ENCODE measurements around the gene TAP1.

The TAP1 gene

DNA sequence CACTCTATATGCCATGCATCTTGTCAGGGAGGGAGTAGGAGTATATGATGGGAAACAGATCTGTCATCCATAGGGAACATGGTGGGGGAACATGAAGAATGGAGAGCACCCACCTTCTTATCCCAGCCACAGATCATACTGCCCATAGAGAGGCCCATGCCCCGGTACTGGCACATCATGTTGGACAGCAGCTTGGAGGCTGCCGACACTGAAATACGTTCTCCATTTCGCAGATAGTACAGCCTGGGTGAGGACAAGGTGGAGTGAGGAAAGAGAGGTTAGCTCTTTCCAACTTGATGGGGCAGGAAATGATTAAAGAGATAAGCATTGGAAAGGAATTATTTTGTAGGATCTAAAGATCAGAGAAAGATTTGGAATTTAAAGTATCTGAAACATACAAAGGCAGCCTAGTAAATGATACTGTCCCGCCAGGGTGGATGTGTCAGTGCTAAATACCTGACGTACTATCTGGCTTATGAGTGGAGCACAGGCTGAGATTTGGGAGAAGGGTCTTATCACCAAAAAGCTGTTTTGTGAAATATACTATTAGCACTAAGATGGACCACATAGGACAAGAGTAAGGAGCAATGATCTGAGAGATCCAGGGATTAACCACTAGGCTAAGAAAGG, 11.4 kb downstream of the TAP1 start:
- Histone ChIP-seq H3K4me2 (ENCODE audit: low read length) (no peak overlapping the region), H3K4me3 (ENCODE audit: low read length) (no peak overlapping the region)

DNA sequence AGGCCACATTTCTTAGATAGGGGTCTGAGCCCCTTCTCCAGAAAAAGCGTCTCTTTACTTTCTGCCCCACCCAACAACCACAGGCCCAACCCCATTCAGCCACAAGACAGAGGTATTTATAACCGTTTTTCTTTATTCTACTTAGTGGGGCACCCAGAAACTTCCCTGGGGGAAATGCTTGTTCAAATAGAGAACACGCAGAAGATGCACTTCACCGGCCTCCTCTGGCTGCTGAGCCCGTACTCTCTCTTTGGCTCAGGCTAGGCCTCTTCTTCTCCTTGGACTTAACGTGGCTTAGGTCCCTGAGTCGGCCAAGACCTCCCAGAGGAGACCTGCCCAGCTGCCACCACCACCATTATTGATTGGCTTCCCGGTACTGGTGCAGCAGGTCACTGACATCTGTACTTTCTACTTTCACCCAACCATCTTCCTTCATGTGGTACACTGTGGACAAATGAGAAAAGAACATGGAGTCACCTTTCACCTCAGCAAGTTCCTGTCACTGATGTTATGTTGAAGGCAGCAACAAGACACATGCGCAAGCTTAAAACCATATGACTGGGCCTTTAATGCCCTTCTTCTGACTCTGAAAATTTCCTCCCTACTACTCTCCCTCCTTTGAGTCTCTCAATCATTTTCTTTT, 12.8 kb downstream of the TAP1 start:
- Histone ChIP-seq H3K4me2 (ENCODE audit: low read length) (no peak overlapping the region), H3K4me3 (ENCODE audit: low read length) (no peak overlapping the region), H3K27me3 (ENCODE audit: control insufficient read depth, low read length) (no peaks in the 10 kb centered on the region), H3K36me3 (ENCODE audit: control insufficient read depth, low read length) (peaks cover 46% of the 10 kb centered on the region), H3K9me2 (replicated peaks; ENCODE audit: control insufficient read depth, low read length) (no peaks in the 10 kb centered on the region), H3K79me2 (ENCODE audit: control insufficient read depth, low read length) (peaks cover 31% of the 10 kb centered on the region), H4K20me1 (ENCODE audit: control insufficient read depth, insufficient read depth, low read depth, low read length) (no peaks in the 10 kb centered on the region), H3F3A (ENCODE audit: control insufficient read depth, insufficient read depth) (peaks cover 9% of the 10 kb centered on the region), H3K4me1 (ENCODE audit: control insufficient read depth, low read length) (peaks cover 51% of the 10 kb centered on the region), H3K9me3 (ENCODE audit: control insufficient read depth, insufficient read depth, low read length) (no peaks in the 10 kb centered on the region), H3K27ac (ENCODE audit: low read depth, low read length) (no peak overlapping the region)
- TF ChIP-seq, protein P1, sequence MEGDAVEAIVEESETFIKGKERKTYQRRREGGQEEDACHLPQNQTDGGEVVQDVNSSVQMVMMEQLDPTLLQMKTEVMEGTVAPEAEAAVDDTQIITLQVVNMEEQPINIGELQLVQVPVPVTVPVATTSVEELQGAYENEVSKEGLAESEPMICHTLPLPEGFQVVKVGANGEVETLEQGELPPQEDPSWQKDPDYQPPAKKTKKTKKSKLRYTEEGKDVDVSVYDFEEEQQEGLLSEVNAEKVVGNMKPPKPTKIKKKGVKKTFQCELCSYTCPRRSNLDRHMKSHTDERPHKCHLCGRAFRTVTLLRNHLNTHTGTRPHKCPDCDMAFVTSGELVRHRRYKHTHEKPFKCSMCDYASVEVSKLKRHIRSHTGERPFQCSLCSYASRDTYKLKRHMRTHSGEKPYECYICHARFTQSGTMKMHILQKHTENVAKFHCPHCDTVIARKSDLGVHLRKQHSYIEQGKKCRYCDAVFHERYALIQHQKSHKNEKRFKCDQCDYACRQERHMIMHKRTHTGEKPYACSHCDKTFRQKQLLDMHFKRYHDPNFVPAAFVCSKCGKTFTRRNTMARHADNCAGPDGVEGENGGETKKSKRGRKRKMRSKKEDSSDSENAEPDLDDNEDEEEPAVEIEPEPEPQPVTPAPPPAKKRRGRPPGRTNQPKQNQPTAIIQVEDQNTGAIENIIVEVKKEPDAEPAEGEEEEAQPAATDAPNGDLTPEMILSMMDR (IDR thresholded peaks at IDR 0.05; ENCODE audit: low read depth, low read length, poor library complexity, severe bottlenecking) = no peak
- TF ChIP-seq EZH2phosphoT487 (IDR thresholded peaks at IDR 0.05; ENCODE audit: borderline replicate concordance, low read length) = no peak

More for the DNA sequence above, 11.4 kb downstream of the TAP1 start:
- Histone ChIP-seq H3F3A (ENCODE audit: control insufficient read depth, insufficient read depth) (peaks cover 9% of the 10 kb centered on the region), H3K27ac (ENCODE audit: low read depth, low read length) (no peak overlapping the region), H3K79me2 (ENCODE audit: control insufficient read depth, low read length) (peaks cover 28% of the 10 kb centered on the region), H3K9me2 (replicated peaks; ENCODE audit: control insufficient read depth, low read length) (no peaks in the 10 kb centered on the region), H4K20me1 (ENCODE audit: control insufficient read depth, insufficient read depth, low read depth, low read length) (no peaks in the 10 kb centered on the region), H3K36me3 (ENCODE audit: control insufficient read depth, low read length) (peaks cover 49% of the 10 kb centered on the region), H3K27me3 (ENCODE audit: control insufficient read depth, low read length) (no peaks in the 10 kb centered on the region), H3K9me3 (ENCODE audit: control insufficient read depth, insufficient read depth, low read length) (no peaks in the 10 kb centered on the region), H3K4me1 (ENCODE audit: control insufficient read depth, low read length) (peaks cover 47% of the 10 kb centered on the region)
- TF ChIP-seq, protein P1 (IDR thresholded peaks at IDR 0.05; ENCODE audit: low read depth, low read length, poor library complexity, severe bottlenecking) = no peak
- TF ChIP-seq EZH2phosphoT487 (IDR thresholded peaks at IDR 0.05; ENCODE audit: borderline replicate concordance, low read length) = no peak

DNA sequence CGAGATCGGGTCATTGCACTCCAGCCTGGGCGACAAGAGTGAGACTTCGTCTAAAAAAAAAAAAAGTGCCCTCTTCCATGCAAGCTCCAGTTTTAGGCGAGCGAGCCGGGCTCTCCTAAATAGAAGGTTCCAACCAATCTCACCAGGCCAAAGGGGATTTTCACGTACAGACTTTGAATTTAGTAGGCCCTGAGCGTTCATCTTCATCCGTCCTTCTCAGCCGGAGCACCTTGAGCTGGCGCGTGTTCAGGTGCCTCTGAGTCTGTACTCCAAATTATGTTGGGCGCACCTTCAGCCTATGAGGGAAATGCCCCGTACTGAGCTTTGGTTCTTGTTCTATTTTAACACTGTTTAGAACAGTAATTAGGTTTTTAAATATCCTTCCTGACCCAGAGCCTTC, 14.1 kb downstream of the TAP1 start:
- Histone ChIP-seq H4K20me1 (ENCODE audit: control insufficient read depth, insufficient read depth, low read depth, low read length) (no peaks in the 10 kb centered on the region), H3K9me3 (ENCODE audit: control insufficient read depth, insufficient read depth, low read length) (no peaks in the 10 kb centered on the region), H3K4me2 (ENCODE audit: low read length) (no peak overlapping the region), H3K4me3 (ENCODE audit: low read length) (no peak overlapping the region), H3F3A (ENCODE audit: control insufficient read depth, insufficient read depth) (0 out of 2 replicates have a peak, but pooled peaks cover 4% of the 10 kb centered on the region), H3K27ac (ENCODE audit: low read depth, low read length) (no peak overlapping the region), H3K27me3 (ENCODE audit: control insufficient read depth, low read length) (no peaks in the 10 kb centered on the region), H3K4me1 (ENCODE audit: control insufficient read depth, low read length) (peaks cover 40% of the 10 kb centered on the region), H3K79me2 (ENCODE audit: control insufficient read depth, low read length) (peaks cover 24% of the 10 kb centered on the region), H3K36me3 (ENCODE audit: control insufficient read depth, low read length) (peaks cover 50% of the 10 kb centered on the region), H3K9me2 (replicated peaks; ENCODE audit: control insufficient read depth, low read length) (no peaks in the 10 kb centered on the region)
- TF ChIP-seq, protein P1 (IDR thresholded peaks at IDR 0.05; ENCODE audit: low read depth, low read length, poor library complexity, severe bottlenecking) = no peak
- TF ChIP-seq EZH2phosphoT487 (IDR thresholded peaks at IDR 0.05; ENCODE audit: borderline replicate concordance, low read length) = no peak
